H9 (cell line): ENCODE measurements around the gene PLA2G4E. TPM values are rescaled to one million over a fixed set of nuclear protein-coding genes. Genes with fewer than 3 reads are reported as not detected.

ENCODE experiments used
- DNase-seq: peaks from one replicate; pipeline ENCODE4 v3.0.0-alpha.2; 2017
- H2AFZ ChIP-seq: one replicate; pipeline ENCODE4 v1.6.1; 2013; ENCODE audit warnings: mild to moderate bottlenecking, low read length, control low read depth, moderate library complexity
- H2AK5ac ChIP-seq: 2 replicates; pipeline ENCODE4 v1.6.1; 2013; ENCODE audit warnings: low read length, control low read depth, mixed read lengths; ENCODE audit not compliant: insufficient read length
- H2BK120ac ChIP-seq: one replicate; pipeline ENCODE4 v1.6.1; 2013; ENCODE audit warnings: low read depth, mild to moderate bottlenecking, low read length, control low read depth, inconsistent platforms; ENCODE audit not compliant: poor library complexity, severe bottlenecking
- H2BK12ac ChIP-seq: 2 replicates; pipeline ENCODE4 v1.6.1; 2013; ENCODE audit warnings: low read length, control low read depth, mixed read lengths, low read depth; ENCODE audit not compliant: insufficient read length
- H2BK15ac ChIP-seq: 2 replicates; pipeline ENCODE4 v1.6.1; 2013; ENCODE audit warnings: low read depth, low read length, control low read depth
- H2BK20ac ChIP-seq: one replicate; pipeline ENCODE4 v1.6.1; 2013; ENCODE audit warnings: low read depth, mild to moderate bottlenecking, low read length, control low read depth, inconsistent platforms; ENCODE audit not compliant: poor library complexity, severe bottlenecking
- H2BK5ac ChIP-seq: 2 replicates; pipeline ENCODE4 v1.6.1; 2013; ENCODE audit warnings: low read length, control low read depth, mixed read lengths; ENCODE audit not compliant: insufficient read length
- H3K14ac ChIP-seq: 2 replicates; pipeline ENCODE4 v1.6.1; 2013; ENCODE audit warnings: low read length, control low read depth; ENCODE audit not compliant: insufficient read depth
- H3K18ac ChIP-seq: 2 replicates; pipeline ENCODE4 v1.6.1; 2013; ENCODE audit warnings: low read depth, mild to moderate bottlenecking, mixed read lengths, low read length, control low read depth; ENCODE audit not compliant: insufficient read length
- H3K23ac ChIP-seq: 2 replicates; pipeline ENCODE4 v1.6.1; 2013; ENCODE audit warnings: low read length, control low read depth, mixed read lengths, low read depth; ENCODE audit not compliant: insufficient read length
- H3K23me2 ChIP-seq: 2 replicates; pipeline ENCODE4 v1.6.1; 2013; ENCODE audit warnings: low read depth, mild to moderate bottlenecking, mixed read lengths, low read length, control low read depth; ENCODE audit not compliant: insufficient read length, poor library complexity, severe bottlenecking
- H3K27ac ChIP-seq: 2 replicates; pipeline ENCODE4 v1.5.1; 2013; ENCODE audit warnings: low read length, control low read depth, mixed read lengths, low read depth; ENCODE audit not compliant: insufficient read length
- H3K27me3 ChIP-seq: 2 replicates; pipeline ENCODE4 v1.6.1; 2013; ENCODE audit warnings: low read length, control low read depth, inconsistent platforms; ENCODE audit not compliant: insufficient read depth
- H3K4ac ChIP-seq: 2 replicates; pipeline ENCODE4 v1.6.1; 2013; ENCODE audit warnings: low read depth, mild to moderate bottlenecking, control low read depth, inconsistent platforms, low read length, moderate library complexity
- H3K4me1 ChIP-seq: 2 replicates; pipeline ENCODE4 v1.6.1; 2013; ENCODE audit warnings: low read length, control low read depth, inconsistent platforms; ENCODE audit not compliant: insufficient read depth
- H3K4me2 ChIP-seq: 2 replicates; pipeline ENCODE4 v1.6.1; 2013; ENCODE audit warnings: low read length, control low read depth, mixed read lengths; ENCODE audit not compliant: insufficient read length, insufficient read depth
- H3K56ac ChIP-seq: 2 replicates; pipeline ENCODE4 v1.6.1; 2013; ENCODE audit warnings: low read depth, mild to moderate bottlenecking, mixed read lengths, low read length, control low read depth; ENCODE audit not compliant: insufficient read length
- H3K79me1 ChIP-seq: 2 replicates; pipeline ENCODE4 v1.6.1; 2013; ENCODE audit warnings: low read depth, mild to moderate bottlenecking, moderate library complexity, low read length, control low read depth, inconsistent platforms; ENCODE audit not compliant: insufficient read depth, poor library complexity, severe bottlenecking
- H3K79me2 ChIP-seq: 2 replicates; pipeline ENCODE4 v1.6.1; 2013; ENCODE audit warnings: low read length, control low read depth, inconsistent platforms; ENCODE audit not compliant: insufficient read depth
- H3K9ac ChIP-seq: 2 replicates; pipeline ENCODE4 v1.6.1; 2013; ENCODE audit warnings: low read length, control low read depth, mixed read lengths; ENCODE audit not compliant: insufficient read length; ENCODE audit errors: extremely low read depth
- H3K9me3 ChIP-seq: one replicate; pipeline ENCODE4 v1.6.1; 2013; ENCODE audit warnings: low read depth, low read length, inconsistent platforms; ENCODE audit not compliant: control insufficient read depth
- H3T11ph ChIP-seq: one replicate; pipeline ENCODE4 v1.6.1; 2013; ENCODE audit warnings: mild to moderate bottlenecking, low read length, control low read depth, inconsistent platforms
- H4K20me1 ChIP-seq: one replicate; pipeline ENCODE4 v1.6.1; 2013; ENCODE audit not compliant: control insufficient read depth, insufficient read length, insufficient read depth
- H4K5ac ChIP-seq: 2 replicates; pipeline ENCODE4 v1.6.1; 2013; ENCODE audit warnings: low read depth, mild to moderate bottlenecking, mixed read lengths, low read length, control low read depth; ENCODE audit not compliant: insufficient read length
- H4K8ac ChIP-seq: replicated peaks from 2 replicates; pipeline ENCODE4 v1.6.1; 2013; ENCODE audit warnings: low read length, control low read depth, mixed read lengths, low read depth; ENCODE audit not compliant: insufficient read length
- H4K91ac ChIP-seq: 2 replicates; pipeline ENCODE4 v1.6.1; 2013; ENCODE audit warnings: low read depth, mild to moderate bottlenecking, moderate library complexity, mixed read lengths, low read length, control low read depth; ENCODE audit not compliant: insufficient read length
- H3K27ac Mint-ChIP-seq, 3 experiments: 2 replicates in 2 of 3; 3 replicates in 1 of 3; pipeline ENCODE4 v1.8.0; 2020 to 2021; ENCODE audit warnings: mixed read lengths in 3 of 3, mild to moderate bottlenecking in 1 of 3, moderate library complexity in 1 of 3
- H3K27me3 Mint-ChIP-seq: 2 replicates; pipeline ENCODE4 v1.8.0; 2021; ENCODE audit warnings: low read depth, mild to moderate bottlenecking, moderate library complexity, mixed read lengths
- H3K36me3 Mint-ChIP-seq, 3 experiments: 2 replicates in 2 of 3; 3 replicates in 1 of 3; pipeline ENCODE4 v1.8.0; 2020 to 2021; ENCODE audit warnings: low read depth in 3 of 3, mixed read lengths in 3 of 3; ENCODE audit not compliant: insufficient read depth in 1 of 3
- H3K4me1 Mint-ChIP-seq, 2 experiments: 2 replicates each; pipeline ENCODE4 v1.8.0; 2020; ENCODE audit warnings: mixed read lengths in 2 of 2
- H3K4me3 Mint-ChIP-seq, 2 experiments: 2 replicates in 1 of 2; 3 replicates in 1 of 2; pipeline ENCODE4 v1.8.0; 2020 to 2021; ENCODE audit warnings: mild to moderate bottlenecking in 2 of 2, mixed read lengths in 2 of 2, moderate library complexity in 1 of 2
- H3K9me3 Mint-ChIP-seq, 2 experiments: 2 replicates in 1 of 2; 3 replicates in 1 of 2; pipeline ENCODE4 v1.8.0; 2020; ENCODE audit warnings: mild to moderate bottlenecking in 2 of 2, mixed read lengths in 2 of 2, moderate library complexity in 1 of 2
- WGBS: extraction: QIAGEN DNeasy Blood & Tissue Kit; methylation state at CpG from one replicate; pipeline ENCODE4 v1.1.7; 2013; ENCODE audit warnings: missing lambda C conversion rate, low lambda C conversion rate, mixed read lengths; ENCODE audit not compliant: insufficient read length; ENCODE audit errors: extremely low coverage; 5-methylcytosine and 5-hydroxymethylcytosine counted together
- total RNA-seq: library from RNA; stranded (reverse); gene quantifications from 2 replicates; pipeline ENCODE4 v1.2.1, GENCODE V29; 2021
- TF ChIP-seq, protein P1 (sequence below): fragments of 200-600 bp; sonication (generic); conservative IDR thresholded peaks from 3 replicates; pipeline ENCODE4 v1.8.0; 2021; ENCODE audit warnings: antibody characterized with exemption, mild to moderate bottlenecking

Gene PLA2G4E
- total RNA-seq, 1 experiment from 2014 or later: not detected

DNA sequence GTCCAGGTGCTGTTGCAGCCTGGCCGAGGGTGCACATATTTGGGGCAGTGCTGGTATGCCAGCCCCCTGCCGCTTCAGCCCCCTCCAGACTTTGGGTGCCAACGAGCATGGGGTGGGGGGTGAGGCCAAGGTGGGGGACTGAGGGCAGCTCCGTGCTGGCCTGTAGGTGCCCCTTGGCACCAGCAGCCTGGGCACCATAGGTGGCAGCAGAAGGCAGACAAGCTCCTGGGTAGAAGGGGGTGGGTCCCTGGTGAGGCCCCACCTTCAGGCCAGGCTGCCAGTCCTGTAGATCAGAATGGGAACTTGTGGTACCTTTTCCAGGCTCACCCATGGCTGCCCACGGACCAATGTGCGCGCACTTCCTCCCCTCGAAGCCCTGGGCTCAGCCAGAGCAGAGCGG is 16.1 kb upstream of the PLA2G4E start:
- no peaks in the 10 kb centered on the region; the same call in 1 of the 2 replicates for H3K27me3 Mint-ChIP-seq
- Histone ChIP-seq H3K4ac (no peak overlapping the region), H3K79me1 (no peaks in the 10 kb centered on the region), H4K5ac (no peak overlapping the region), H4K91ac (no peak overlapping the region), H3K9ac (no peak overlapping the region), H4K20me1 (no peaks in the 10 kb centered on the region), H2AFZ (no peak overlapping the region), H3K4me1 (peaks cover 9% of the 10 kb centered on the region; the same call in 1 of the 2 replicates), H2BK5ac (no peak overlapping the region), H3T11ph (no peak overlapping the region), H3K27me3 (no peaks in the 10 kb centered on the region), H2BK12ac (no peak overlapping the region), H2BK20ac (no peak overlapping the region), H3K56ac (no peak overlapping the region), H3K79me2 (no peaks in the 10 kb centered on the region), H3K14ac (no peak overlapping the region; the same call in 1 of the 2 replicates), H2AK5ac (no peak overlapping the region), H3K18ac (no peak overlapping the region), H4K8ac (no peak overlapping the region), H2BK120ac (no peak overlapping the region), H3K9me3 (no peaks in the 10 kb centered on the region), H3K23me2 (no peaks in the 10 kb centered on the region), H3K4me2 (no peak overlapping the region), H3K23ac (no peak overlapping the region), H3K27ac (no peak overlapping the region), H2BK15ac (no peak overlapping the region)
- H3K36me3 Mint-ChIP-seq: no peaks in the 10 kb centered on the region; a peak in 1 of 7 replicates
- peaks cover 0 to 6% of the 10 kb centered on the region in 2 experiments; a peak in 1 of 5 replicates for H3K9me3 Mint-ChIP-seq
- no peak overlapping the region; a peak in 1 of 7 replicates for H3K27ac Mint-ChIP-seq
- H3K4me3 Mint-ChIP-seq: no peak overlapping the region
- DNase-seq: no peak
- WGBS: no CpG with 5 or more reads among the region's 9 CpGs
- TF ChIP-seq, protein P1, sequence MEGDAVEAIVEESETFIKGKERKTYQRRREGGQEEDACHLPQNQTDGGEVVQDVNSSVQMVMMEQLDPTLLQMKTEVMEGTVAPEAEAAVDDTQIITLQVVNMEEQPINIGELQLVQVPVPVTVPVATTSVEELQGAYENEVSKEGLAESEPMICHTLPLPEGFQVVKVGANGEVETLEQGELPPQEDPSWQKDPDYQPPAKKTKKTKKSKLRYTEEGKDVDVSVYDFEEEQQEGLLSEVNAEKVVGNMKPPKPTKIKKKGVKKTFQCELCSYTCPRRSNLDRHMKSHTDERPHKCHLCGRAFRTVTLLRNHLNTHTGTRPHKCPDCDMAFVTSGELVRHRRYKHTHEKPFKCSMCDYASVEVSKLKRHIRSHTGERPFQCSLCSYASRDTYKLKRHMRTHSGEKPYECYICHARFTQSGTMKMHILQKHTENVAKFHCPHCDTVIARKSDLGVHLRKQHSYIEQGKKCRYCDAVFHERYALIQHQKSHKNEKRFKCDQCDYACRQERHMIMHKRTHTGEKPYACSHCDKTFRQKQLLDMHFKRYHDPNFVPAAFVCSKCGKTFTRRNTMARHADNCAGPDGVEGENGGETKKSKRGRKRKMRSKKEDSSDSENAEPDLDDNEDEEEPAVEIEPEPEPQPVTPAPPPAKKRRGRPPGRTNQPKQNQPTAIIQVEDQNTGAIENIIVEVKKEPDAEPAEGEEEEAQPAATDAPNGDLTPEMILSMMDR: no peak
- peaks cover 14% of the 10 kb centered on the region in 2 experiments for H3K4me1 Mint-ChIP-seq
